Ishikawa (cell line): ENCODE results near the gene SCFD2.

ENCODE experiments used
- CEBPB ChIP-seq: IDR thresholded peaks from 2 replicates; pipeline ENCODE4 v1.6.1; 2012
- EP300 ChIP-seq: IDR thresholded peaks from 2 replicates; pipeline ENCODE4 v1.6.1; 2012; ENCODE audit warnings: borderline replicate concordance
- FOXM1 ChIP-seq: IDR thresholded peaks from 2 replicates; pipeline ENCODE4 v1.6.1; 2012; ENCODE audit warnings: low read depth, borderline replicate concordance
- NFIC ChIP-seq: IDR thresholded peaks from 2 replicates; pipeline ENCODE4 v1.6.1; 2012
- RAD21 ChIP-seq: IDR thresholded peaks from 2 replicates; pipeline ENCODE4 v1.6.1; 2012; ENCODE audit warnings: low read depth
- TAF1 ChIP-seq: IDR thresholded peaks from 2 replicates; pipeline ENCODE4 v1.6.1; 2012; ENCODE audit warnings: low read depth, mild to moderate bottlenecking
- TEAD4 ChIP-seq: IDR thresholded peaks from 2 replicates; pipeline ENCODE4 v1.6.1; 2012
- YY1 ChIP-seq: IDR thresholded peaks from 2 replicates; pipeline ENCODE4 v1.6.1; 2012; ENCODE audit warnings: low read depth
- ZBTB7A ChIP-seq: IDR thresholded peaks from 2 replicates; pipeline ENCODE4 v1.6.1; 2012; ENCODE audit warnings: low read depth
- TF ChIP-seq, protein P1 (sequence below): IDR thresholded peaks from 2 replicates; pipeline ENCODE4 v1.6.1; 2012; ENCODE audit warnings: low read depth, mild to moderate bottlenecking
- TF ChIP-seq, protein P2 (sequence below): IDR thresholded peaks from 2 replicates; pipeline ENCODE4 v1.6.1; 2012
- TF ChIP-seq, protein P3 (sequence below): IDR thresholded peaks from 2 replicates; pipeline ENCODE4 v1.6.1; 2012

GRCh38 chr4:53123171-53123570 lies 242.7 kb downstream of the SCFD2 start:
- TF ChIP-seq RAD21 (no peak), EP300 (no peak), YY1 (no peak), TAF1 (no peak), ZBTB7A (no peak), CEBPB (no peak), NFIC (no peak), FOXM1 (no peak), TEAD4 (no peak)
- TF ChIP-seq, protein P1, sequence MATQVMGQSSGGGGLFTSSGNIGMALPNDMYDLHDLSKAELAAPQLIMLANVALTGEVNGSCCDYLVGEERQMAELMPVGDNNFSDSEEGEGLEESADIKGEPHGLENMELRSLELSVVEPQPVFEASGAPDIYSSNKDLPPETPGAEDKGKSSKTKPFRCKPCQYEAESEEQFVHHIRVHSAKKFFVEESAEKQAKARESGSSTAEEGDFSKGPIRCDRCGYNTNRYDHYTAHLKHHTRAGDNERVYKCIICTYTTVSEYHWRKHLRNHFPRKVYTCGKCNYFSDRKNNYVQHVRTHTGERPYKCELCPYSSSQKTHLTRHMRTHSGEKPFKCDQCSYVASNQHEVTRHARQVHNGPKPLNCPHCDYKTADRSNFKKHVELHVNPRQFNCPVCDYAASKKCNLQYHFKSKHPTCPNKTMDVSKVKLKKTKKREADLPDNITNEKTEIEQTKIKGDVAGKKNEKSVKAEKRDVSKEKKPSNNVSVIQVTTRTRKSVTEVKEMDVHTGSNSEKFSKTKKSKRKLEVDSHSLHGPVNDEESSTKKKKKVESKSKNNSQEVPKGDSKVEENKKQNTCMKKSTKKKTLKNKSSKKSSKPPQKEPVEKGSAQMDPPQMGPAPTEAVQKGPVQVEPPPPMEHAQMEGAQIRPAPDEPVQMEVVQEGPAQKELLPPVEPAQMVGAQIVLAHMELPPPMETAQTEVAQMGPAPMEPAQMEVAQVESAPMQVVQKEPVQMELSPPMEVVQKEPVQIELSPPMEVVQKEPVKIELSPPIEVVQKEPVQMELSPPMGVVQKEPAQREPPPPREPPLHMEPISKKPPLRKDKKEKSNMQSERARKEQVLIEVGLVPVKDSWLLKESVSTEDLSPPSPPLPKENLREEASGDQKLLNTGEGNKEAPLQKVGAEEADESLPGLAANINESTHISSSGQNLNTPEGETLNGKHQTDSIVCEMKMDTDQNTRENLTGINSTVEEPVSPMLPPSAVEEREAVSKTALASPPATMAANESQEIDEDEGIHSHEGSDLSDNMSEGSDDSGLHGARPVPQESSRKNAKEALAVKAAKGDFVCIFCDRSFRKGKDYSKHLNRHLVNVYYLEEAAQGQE = no peak
- TF ChIP-seq, protein P2, sequence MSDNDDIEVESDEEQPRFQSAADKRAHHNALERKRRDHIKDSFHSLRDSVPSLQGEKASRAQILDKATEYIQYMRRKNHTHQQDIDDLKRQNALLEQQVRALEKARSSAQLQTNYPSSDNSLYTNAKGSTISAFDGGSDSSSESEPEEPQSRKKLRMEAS = no peak
- TF ChIP-seq, protein P3, sequence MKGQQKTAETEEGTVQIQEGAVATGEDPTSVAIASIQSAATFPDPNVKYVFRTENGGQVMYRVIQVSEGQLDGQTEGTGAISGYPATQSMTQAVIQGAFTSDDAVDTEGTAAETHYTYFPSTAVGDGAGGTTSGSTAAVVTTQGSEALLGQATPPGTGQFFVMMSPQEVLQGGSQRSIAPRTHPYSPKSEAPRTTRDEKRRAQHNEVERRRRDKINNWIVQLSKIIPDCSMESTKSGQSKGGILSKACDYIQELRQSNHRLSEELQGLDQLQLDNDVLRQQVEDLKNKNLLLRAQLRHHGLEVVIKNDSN = no peak
